NB4 (cell line): ENCODE measurements around the gene MEF2A.
"Not testable (repeated sequence)": the region's sequence is repeated elsewhere in the genome, so short reads cannot be mapped to it uniquely, and the experiment has no call there.

ENCODE experiments used
- DNase-seq: peaks from one replicate; pipeline ENCODE4 v3.0.0; 2010; ENCODE audit warnings: low read depth
- H3K4me3 ChIP-seq: one replicate; pipeline ENCODE4 v1.5.1; 2011; ENCODE audit warnings: mild to moderate bottlenecking, low read depth, low read length, moderate library complexity
- CTCF ChIP-seq: IDR thresholded peaks from one replicate; pipeline ENCODE4 v1.5.1; 2012; ENCODE audit warnings: low read depth, low read length
- MAX ChIP-seq: IDR thresholded peaks from 2 replicates; pipeline ENCODE4 v1.6.1; 2011; ENCODE audit warnings: low read depth, low read length
- MYC ChIP-seq: IDR thresholded peaks from 2 replicates; pipeline ENCODE4 v1.6.1; 2011; ENCODE audit warnings: low read depth, low read length
- POLR2A ChIP-seq: IDR thresholded peaks from 2 replicates; pipeline ENCODE4 v1.6.1; 2011; ENCODE audit warnings: mild to moderate bottlenecking; ENCODE audit not compliant: insufficient read length; ENCODE audit errors: extremely low read depth

MEF2A gene

GRCh38 chr15:99662903-99663302 is 97.1 kb downstream of the MEF2A start:
- DNase-seq = no peak
- H3K4me3 ChIP-seq = no peak overlapping the region
- TF ChIP-seq POLR2A = no peak

- DNase-seq, H3K4me3 ChIP-seq: not testable (repeated sequence)
These were observed 100.3 kb downstream of the MEF2A start for GRCh38 chr15:99666073-99666472.

GRCh38 chr15:99668533-99669182 is 102.9 kb downstream of the MEF2A start:
- no peak overlapping the region for H3K4me3 ChIP-seq
- no peak for DNase-seq
- TF ChIP-seq MAX = no peak
- no peak for TF ChIP-seq MYC
- no peak for TF ChIP-seq POLR2A
- TF ChIP-seq CTCF = no peak

GRCh38 chr15:99669250-99669649 is 103.5 kb downstream of the MEF2A start:
- TF ChIP-seq POLR2A (no peak), CTCF (no peak), MAX (no peak), MYC (no peak)
- no peak for DNase-seq
- no peak overlapping the region for H3K4me3 ChIP-seq

GRCh38 chr15:99671926-99672635 is 106.3 kb downstream of the MEF2A start:
- no peak for TF ChIP-seq MYC
- TF ChIP-seq POLR2A = no peak
- H3K4me3 ChIP-seq = no peak overlapping the region
- DNase-seq = no peak

GRCh38 chr15:99673111-99673510 is 107.3 kb downstream of the MEF2A start:
- TF ChIP-seq CTCF = no peak
- TF ChIP-seq POLR2A = no peak
- TF ChIP-seq MYC = no peak
- TF ChIP-seq MAX = no peak
- DNase-seq = no peak
- no peak overlapping the region for H3K4me3 ChIP-seq

- no peak for TF ChIP-seq MYC
- TF ChIP-seq CTCF = no peak
- no peak for TF ChIP-seq POLR2A
- no peak for TF ChIP-seq MAX
- no peak overlapping the region for H3K4me3 ChIP-seq
- no peak for DNase-seq
These were observed 108.5 kb downstream of the MEF2A start for GRCh38 chr15:99674279-99674678.
